ENCODE measurements around the gene ZCCHC13.

GRCh38 chrX:74300869-74301268 lies 3.1 kb upstream of the ZCCHC13 start:
- TF ChIP-seq JUND (IDR thresholded peaks at IDR 0.05; ENCODE audit: low read length) (no peak), CTCF (IDR thresholded peaks at IDR 0.05; ENCODE audit: control extremely low read depth in 1 of 3, insufficient read depth in 1 of 3, low read depth in 1 of 3, low read length in 3 of 3) (no peak), EZH2 (IDR thresholded peaks at IDR 0.05; ENCODE audit: low read depth, low read length, severe bottlenecking) (no peak), KDM5A (IDR thresholded peaks at IDR 0.05; ENCODE audit: low read length) (no peak), HDAC6 (IDR thresholded peaks at IDR 0.05; ENCODE audit: low read depth, low read length) (no peak), CHD2 (IDR thresholded peaks at IDR 0.05; ENCODE audit: low read length) (no peak), EP300 (IDR thresholded peaks at IDR 0.05; ENCODE audit: borderline replicate concordance in 1 of 2, low read depth in 2 of 2, low read length in 2 of 2) (no peak), RXRA (IDR thresholded peaks at IDR 0.05; ENCODE audit: insufficient read depth, low read depth, low read length) (no peak), SUZ12 (IDR thresholded peaks at IDR 0.05; ENCODE audit: low read length) (no peak), SRF (IDR thresholded peaks at IDR 0.05; ENCODE audit: low read depth, low read length) (no peak), ATF2 (IDR thresholded peaks at IDR 0.05; ENCODE audit: low read length) (no peak)
